NCI-H460 (cell line): ENCODE results near the gene INSRR. TPM values are rescaled to one million over a fixed set of nuclear protein-coding genes. Genes with fewer than 3 reads are reported as not detected.
A peak's percentile ranks its signal among the peaks of the same experiment; 100 is the strongest.

Experiments used
- DNase-seq: peaks from one replicate; pipeline ENCODE4 v3.0.0-alpha.2; 2016; ENCODE audit warnings: low read depth; ENCODE audit errors: extremely low read depth
- polyA plus RNA-seq: library from polyadenylated mRNA; depleted of rRNA; stranded (reverse); fragments of >200 nt; gene quantifications from 2 replicates; pipeline ENCODE4 v1.2.3, GENCODE V29; 2014; cell fraction: nucleus; rRNA removed
- total RNA-seq: library from RNA; depleted of rRNA; stranded (reverse); fragments of >200 nt; shearing (Covaris generic); gene quantifications from 2 replicates; pipeline ENCODE4 v1.2.3, GENCODE V29; 2014; rRNA removed

INSRR gene
- total RNA-seq = 0.17 and 0.42 TPM in 2 replicates
- polyA plus RNA-seq = 0.10 and 0.72 TPM in 2 replicates

DNA sequence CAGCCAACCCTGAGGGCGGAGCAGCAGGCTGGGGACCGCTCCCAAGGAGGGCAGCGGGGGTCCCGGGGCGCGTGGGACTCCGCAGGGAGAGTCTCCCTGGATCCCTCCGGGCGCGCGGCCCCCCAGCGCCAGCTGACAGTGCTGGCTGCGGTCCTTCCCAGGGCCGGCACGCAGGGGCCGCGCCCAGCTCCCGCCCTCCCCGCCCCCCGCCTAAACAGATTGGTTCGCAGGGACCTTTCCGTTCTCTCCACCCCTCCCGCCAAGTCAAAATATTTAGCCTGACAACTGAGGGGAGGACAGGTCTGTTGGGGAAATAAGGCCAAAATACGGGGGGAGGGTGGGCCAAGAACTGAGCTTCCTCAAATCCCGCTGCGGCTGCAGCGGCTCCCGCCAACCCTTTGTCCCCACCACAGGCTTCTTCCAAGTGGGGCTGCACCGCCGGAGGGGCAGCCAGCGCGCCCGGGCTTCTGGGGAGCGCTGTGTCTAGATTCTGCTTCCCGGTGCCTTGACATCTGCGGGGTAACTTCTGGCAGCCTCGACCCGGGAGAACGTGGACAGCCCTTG, at the start of gene INSRR:
Gene INSRR, minus strand, starts transcription at position 159 of the 564 bp plus-strand sequence. CDS start 496 bp downstream, outside the sequence.
- no peak for DNase-seq

- DNase-seq = no peak
These were observed 49.6 kb upstream of the INSRR start for GRCh38 chr1:156908541-156908940.

DNA sequence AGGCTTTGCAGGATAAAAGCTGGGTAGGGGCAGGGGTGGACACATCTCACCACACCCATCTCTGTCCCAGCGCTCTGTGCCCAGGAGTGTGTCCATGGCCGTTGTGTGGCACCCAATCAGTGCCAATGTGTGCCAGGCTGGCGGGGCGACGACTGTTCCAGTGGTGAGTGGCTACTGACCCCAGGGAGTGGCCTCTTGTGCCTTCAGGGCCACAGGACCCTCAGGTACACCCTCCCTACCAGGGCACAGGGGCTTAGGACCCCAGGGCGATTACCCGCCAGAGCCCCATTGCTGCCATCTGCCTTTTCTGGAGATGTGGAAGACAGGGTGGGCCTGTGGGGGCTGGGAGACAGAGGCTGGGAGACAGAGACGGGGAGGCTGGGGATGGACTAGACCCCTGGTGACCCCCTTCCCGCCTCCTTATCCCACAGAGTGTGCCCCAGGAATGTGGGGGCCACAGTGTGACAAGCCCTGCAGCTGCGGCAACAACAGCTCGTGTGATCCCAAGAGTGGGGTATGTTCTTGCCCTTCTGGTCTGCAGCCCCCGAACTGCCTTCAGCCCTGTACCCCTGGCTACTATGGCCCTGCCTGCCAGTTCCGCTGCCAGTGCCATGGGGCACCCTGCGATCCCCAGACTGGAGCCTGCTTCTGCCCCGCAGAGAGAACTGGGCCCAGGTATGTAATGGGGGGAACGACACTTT, 47.4 kb upstream of the INSRR start:
- DNase-seq = no peak

DNA sequence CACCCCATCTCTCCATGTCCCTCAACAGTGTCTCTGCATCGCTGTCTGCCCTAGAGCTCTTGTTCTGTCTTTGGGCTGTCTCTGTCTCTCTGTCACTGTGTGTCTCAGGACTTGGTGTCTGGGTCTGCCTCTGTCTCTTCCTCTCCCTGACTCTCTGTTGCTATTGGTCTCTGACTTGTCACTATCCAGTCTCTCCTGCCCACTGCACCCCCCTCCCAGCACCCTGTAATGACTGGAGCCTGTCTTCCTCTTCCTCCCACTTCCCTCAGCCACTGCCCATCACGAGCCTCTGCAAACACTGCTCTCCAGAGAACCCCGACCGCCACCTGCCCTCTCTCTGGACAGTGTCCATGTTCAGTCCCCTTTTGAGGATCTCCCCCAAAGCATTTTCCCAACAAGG, 46.7 kb upstream of the INSRR start:
- no peak for DNase-seq

GRCh38 chr1:156905176-156905575, 46.3 kb upstream of the INSRR start:
- DNase-seq = no peak

DNA sequence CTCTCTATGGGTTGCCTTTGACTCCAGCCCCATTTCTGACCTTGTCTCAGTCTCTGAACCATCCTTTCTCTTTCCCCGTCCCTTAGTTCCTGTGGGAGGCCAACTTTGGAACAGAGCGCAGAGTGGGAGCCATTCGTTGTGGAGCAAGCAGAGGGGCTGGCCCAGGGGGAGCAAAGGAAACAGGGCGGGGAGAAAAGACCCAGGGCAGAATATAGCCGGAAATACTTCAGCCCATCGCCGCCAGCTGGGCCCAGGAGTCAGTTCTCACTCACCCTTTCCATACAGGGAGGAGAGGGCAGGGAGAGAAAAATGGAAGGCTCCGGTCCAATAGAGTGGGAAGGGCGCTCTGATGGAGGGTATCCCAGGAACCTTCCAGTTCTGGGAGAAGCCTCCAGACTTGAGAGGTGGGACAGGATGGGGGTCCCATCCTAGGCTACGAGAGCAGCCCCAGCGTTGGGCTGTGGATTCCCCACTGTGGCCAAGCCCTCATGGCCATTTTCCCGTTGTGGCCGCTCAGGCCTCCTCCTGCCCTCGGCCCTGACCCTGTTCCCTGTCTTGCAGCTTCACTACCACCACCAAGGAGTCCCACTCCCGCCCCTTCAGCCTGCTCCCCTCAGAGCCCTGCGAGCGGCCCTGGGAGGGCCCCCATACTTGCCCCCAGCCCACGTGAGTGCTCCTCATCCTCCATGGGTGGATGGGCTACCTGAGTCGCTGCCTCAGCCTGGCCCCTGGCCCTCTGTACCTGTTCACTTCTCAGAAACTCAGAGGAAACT, 45.5 kb upstream of the INSRR start:
- DNase-seq = no peak

- no peak for DNase-seq
These were observed 44.6 kb upstream of the INSRR start for GRCh38 chr1:156903328-156904091.

DNA sequence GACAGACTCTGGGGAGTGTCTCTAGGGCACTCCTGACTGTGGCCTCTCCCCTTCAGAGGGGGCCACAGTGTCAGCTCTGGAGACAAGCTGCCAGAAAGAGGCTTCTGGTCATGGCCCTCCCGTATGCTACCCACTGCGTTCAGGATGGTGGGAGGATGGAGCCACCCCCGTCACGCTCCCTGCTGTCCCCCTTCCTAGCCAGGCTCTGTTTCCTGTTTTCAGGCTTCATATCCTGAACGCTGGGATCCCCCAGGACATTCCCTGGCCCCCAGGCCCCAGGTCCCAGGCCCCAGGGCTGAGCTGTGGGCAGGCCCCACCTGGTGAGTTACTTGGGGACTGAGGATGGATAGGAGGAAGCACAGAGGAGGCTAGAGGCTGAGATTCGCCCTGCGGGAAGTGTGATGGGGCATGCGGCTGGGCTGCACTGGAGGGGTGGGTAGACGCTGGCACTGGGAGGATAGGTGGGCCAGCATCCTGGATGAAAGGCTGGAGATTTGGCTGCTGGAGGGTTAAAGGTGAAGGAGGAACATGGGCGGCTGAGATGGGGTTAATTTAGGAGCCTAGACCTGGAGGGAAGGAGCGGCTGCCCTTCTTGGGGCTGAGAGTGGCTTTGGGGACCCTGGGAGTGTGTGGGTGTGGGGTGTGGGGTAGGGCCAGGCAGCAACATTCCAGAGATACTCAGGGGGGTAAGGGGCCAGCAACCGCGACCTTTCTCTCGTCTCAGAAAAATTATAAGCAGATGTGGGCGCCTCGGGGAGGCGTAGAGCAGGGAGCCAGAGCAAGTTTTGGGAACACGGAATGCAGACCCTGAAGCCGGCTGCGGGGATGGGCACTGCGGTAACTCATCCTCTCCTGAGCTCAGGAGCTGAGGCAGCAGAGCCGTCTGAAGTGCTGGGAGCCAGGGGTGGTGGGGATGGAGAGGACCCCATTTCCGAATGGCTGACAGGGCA, 43.3 kb upstream of the INSRR start:
- DNase-seq = no peak

- no peak for DNase-seq
These were observed 42.6 kb upstream of the INSRR start for GRCh38 chr1:156901590-156901900.

DNA sequence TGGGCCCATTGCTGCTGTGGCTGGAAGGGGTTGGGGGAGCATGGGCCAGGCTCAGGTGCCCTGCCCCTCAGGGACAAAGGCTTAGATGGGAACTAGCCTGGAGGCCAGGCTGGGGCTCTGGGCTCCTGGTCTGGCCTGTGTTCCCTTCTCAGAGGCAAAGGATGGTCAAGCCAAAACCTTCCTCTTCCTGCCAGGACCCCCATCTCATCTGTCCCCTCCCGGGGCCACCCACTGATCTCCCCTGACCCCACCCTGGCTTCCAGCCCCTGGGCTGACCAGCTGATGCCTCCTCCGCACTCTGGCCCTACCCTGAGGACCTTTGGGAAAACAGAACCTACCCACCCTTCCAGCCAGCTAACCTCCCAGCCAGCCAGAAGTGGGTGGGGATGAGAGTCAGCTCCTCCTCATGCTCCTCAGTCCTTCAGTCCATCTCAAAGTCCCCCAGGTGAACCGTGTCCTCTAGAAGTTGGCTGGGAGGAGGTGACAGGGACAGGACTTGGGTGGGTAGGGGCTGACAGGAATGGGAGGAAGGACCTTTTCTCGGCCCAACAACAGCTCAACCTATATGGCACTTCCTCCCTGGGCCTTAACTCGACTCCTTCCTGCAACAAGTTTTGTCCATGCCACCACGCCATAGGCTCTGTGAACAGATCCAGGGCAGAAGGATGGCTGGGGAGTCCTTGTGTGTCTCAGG, 42.1 kb upstream of the INSRR start:
- no peak for DNase-seq

- DNase-seq = no peak
These were observed 41.2 kb upstream of the INSRR start for GRCh38 chr1:156899956-156900718.

DNA sequence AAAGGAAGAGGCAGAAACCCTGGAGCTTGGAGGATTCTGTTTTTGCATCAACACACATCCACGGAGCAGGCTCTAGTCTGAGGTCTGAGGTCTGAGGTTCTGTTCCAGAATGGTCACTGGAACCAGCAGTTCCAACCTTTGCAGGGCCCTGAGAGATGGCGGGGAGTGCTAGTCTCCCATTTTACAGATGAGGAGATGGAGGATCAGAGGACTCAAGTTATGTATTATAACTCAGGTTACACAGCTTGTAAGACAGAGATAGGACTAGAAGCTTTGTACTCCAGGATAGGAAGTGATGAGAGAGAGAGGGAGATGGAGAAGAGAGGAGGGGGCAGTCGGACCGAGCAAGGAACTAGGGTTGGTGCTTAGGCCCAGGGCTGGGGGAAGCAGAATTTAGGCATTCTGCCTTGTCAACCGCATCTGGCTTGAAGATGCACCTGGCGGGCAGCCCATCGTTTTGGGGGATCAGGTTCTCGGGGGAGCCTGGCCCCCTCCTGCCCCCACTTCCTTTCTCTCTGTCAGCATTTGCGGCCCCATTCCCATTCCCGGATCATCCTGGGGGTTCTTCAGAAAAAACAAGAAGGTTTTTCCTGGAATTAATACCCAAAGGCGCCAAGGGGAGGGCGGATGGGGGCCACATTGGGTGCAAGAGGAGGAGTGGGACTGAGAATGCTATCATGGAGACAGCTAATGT, 40.2 kb upstream of the INSRR start:
- DNase-seq = no peak

- no peak for DNase-seq
These were observed 39.2 kb upstream of the INSRR start for GRCh38 chr1:156898161-156898566.

DNA sequence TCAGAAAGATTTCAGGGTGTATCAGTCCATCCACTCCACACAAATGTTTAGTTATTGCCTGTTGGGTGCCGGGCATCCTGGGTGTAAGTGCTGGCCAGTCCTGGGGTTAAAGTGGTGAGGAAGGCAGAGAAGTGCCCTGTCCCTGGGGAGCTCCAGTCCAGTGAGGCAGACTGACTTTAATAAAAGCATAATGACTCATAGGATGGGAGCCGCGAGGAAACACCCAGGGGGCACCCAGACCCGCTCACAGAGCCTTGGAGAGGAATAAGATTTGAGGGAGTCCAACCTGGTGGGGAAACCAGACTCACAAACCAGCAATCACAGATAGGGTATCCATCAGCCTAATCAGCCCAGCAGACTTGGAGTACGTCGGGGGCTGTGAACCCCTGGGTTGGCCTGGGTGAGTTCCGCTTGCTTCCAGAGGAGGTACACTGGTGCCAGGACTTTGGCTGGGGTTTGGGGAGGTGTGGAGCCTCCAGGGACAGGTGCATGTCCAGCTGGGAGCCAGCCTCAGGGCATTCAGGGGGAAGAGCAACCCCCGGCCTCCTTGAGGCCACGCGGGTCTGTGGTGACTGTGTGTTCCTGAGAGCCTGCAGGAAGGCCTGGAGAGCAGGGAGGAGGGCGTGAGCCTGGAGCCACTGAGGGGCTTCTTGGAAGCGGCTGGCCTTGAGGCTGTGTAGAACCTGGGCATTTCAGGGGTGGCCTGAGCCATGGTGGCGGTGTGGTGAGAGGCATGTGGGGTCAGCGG, 38.3 kb upstream of the INSRR start:
- DNase-seq = peak; percentile 35

DNA sequence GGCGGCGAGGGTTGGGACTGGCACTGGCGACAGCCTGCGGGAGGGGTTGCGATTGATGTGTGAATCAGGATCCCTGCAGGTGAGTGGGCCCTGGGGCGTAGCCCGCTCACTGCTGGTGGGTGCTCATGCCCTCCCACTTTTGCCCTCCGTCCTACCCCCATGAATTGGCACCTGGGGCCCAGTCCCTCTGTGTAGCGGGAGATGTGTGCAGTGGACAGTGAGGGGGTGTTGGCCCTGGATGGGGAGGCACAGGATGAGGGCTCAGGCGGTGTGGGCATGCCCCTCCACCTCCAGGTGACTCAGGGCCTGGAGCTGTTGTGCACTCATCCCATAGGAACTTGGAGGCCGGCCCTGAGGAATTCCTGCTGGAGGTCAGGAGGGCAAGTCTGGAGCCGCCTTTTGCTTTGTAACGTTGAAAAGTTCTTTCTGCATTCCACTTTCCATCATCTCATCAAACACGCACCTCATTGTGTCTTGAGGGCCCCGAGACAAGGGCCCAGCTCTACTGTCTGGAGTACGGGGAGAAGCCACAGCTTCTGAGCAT, 37.6 kb upstream of the INSRR start:
- peak; percentile 66 for DNase-seq

DNA sequence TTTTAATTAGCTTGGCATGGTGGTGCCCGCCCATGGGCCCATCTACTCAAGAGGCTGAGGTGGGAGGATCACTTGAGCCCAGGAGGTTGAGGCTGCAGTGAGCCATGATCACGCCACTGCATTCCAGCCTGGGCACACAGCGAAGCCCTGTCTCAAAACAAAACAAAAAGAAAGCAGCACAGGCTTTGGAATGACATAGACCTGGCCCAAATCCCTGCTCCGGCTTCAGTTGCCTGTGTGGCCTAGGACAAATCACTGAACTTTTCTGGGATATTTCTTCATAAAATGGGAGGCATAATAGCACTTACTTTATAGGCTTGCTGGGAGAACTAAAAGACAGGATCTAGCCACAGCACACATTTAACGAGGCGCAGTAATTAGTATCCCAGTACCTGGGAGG, 37.0 kb upstream of the INSRR start:
- DNase-seq = no peak

DNA sequence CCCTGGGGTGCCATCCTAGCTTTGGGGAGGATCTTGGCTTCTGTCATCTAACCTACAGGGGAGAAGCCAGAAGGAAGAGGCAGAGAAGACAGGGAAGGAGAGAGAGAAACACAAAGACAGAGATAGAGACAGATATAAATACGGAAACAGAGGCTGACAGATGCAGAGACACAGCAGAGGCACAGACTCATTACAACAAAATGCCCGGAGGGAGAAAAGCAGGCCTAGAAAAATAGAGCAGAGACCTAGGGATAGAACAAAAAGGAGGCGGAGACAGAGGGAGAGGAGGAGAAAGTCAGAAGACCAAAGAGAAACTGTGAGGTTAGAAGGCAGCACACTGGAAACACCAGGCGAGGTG, 36.5 kb upstream of the INSRR start:
- DNase-seq = no peak
